Activated B cell treated with CpG ODN at 0.5 μM for 24 hours (primary cell): Measurements from ENCODE around the gene NFIA. TPM values are rescaled to one million over a fixed set of nuclear protein-coding genes. Genes with fewer than 3 reads are reported as not detected.

Experiments
- ATAC-seq: fragments of 200-7000 bp; cut with Tn5 transposase; one replicate; pipeline ENCODE4 v1.10.0; 2021; ENCODE audit warnings: low read depth, mild to moderate bottlenecking, moderate library complexity
- CTCF ChIA-PET: fragments of 350-600 bp; sonication (Branson Sonifier 250); formaldehyde crosslinking; loops from one replicate; lab custom pipeline; 2021; ENCODE audit warnings: antibody characterized with exemption; lab: Charles Lee
- POLR2A ChIA-PET: fragments of 350-600 bp; sonication (Branson Sonifier 250); formaldehyde crosslinking; loops from one replicate; lab custom pipeline; 2021; ENCODE audit warnings: antibody characterized with exemption; lab: Charles Lee
- DNase-seq: peaks from one replicate; pipeline ENCODE4 v3.0.0; 2022
- H3K27ac Mint-ChIP-seq: one replicate; pipeline ENCODE4 v1.8.0; 2020; ENCODE audit warnings: mixed read lengths
- H3K27me3 Mint-ChIP-seq: one replicate; pipeline ENCODE4 v1.8.0; 2021; ENCODE audit warnings: mixed read lengths
- H3K36me3 Mint-ChIP-seq: one replicate; pipeline ENCODE4 v1.8.0; 2021; ENCODE audit warnings: low read depth, mixed read lengths
- H3K4me1 Mint-ChIP-seq: one replicate; pipeline ENCODE4 v1.8.0; 2021; ENCODE audit warnings: mixed read lengths
- H3K4me3 Mint-ChIP-seq: one replicate; pipeline ENCODE4 v1.8.0; 2020; ENCODE audit warnings: mild to moderate bottlenecking, mixed read lengths
- H3K9me3 Mint-ChIP-seq: one replicate; pipeline ENCODE4 v1.8.0; 2020; ENCODE audit warnings: mixed read lengths
- CTCF ChIP-seq: fragments of 200-600 bp; IDR thresholded peaks from one replicate; pipeline ENCODE4 v1.8.0; 2022; ENCODE audit warnings: antibody characterized with exemption, mild to moderate bottlenecking
- intact Hi-C: fragments of 100-400 bp; cut with micrococcal nuclease; formaldehyde crosslinking; loops from one replicate; pipeline ENCODE4 v1.15.1; 2024
- total RNA-seq: library from RNA; stranded (reverse); gene quantifications from 2 replicates; pipeline ENCODE4 v1.2.3, GENCODE V29; 2022

The NFIA gene
- total RNA-seq, 1 donor from 2014 or later: 0.13 TPM

- Mint-ChIP-seq H3K36me3 (no peaks in the 10 kb centered on the region), H3K4me1 (no peaks in the 10 kb centered on the region), H3K9me3 (no peaks in the 10 kb centered on the region), H3K27ac (no peak overlapping the region), H3K27me3 (peaks cover 1% of the 10 kb centered on the region), H3K4me3 (no peak overlapping the region)
- CTCF ChIA-PET: no interaction called here
- DNase-seq (no peak), ATAC-seq (no peak)
- intact Hi-C loops: no loop called here
- TF ChIP-seq CTCF: no peak
- POLR2A ChIA-PET: no interaction called here
Observed at GRCh38 chr1:61393575-61393974, 311.2 kb downstream of the NFIA start.

GRCh38 chr1:61395146-61395800 is 312.9 kb downstream of the NFIA start:
- no peak for DNase-seq

GRCh38 chr1:61397495-61397894 is 315.1 kb downstream of the NFIA start:
- no peak for DNase-seq
- Mint-ChIP-seq H3K4me3 (no peak overlapping the region), H3K4me1 (no peaks in the 10 kb centered on the region), H3K27me3 (peaks cover 8% of the 10 kb centered on the region), H3K9me3 (no peaks in the 10 kb centered on the region), H3K36me3 (no peaks in the 10 kb centered on the region), H3K27ac (no peak overlapping the region)
- TF ChIP-seq CTCF: no peak
- ChIA-PET POLR2A (no interaction called here), CTCF (no interaction called here)
- intact Hi-C loops: no loop called here
- no peak for ATAC-seq

More at GRCh38 chr1:61395146-61395800, 312.9 kb downstream of the NFIA start:
- no peak overlapping the region for H3K27ac Mint-ChIP-seq
- H3K9me3 Mint-ChIP-seq: no peaks in the 10 kb centered on the region
- TF ChIP-seq CTCF: no peak
- intact Hi-C loops: no loop called here
- no peaks in the 10 kb centered on the region for H3K4me1 Mint-ChIP-seq
- ChIA-PET CTCF (no interaction called here), POLR2A (no interaction called here)
- ATAC-seq: no peak
- no peaks in the 10 kb centered on the region for H3K36me3 Mint-ChIP-seq
- no peak overlapping the region for H3K4me3 Mint-ChIP-seq
- H3K27me3 Mint-ChIP-seq: peaks cover 1% of the 10 kb centered on the region

GRCh38 chr1:61397935-61398334 is 315.6 kb downstream of the NFIA start:
- peaks cover 8% of the 10 kb centered on the region for H3K27me3 Mint-ChIP-seq
- no peaks in the 10 kb centered on the region for H3K9me3 Mint-ChIP-seq
- POLR2A ChIA-PET: no interaction called here
- CTCF ChIA-PET: no interaction called here
- H3K36me3 Mint-ChIP-seq: no peaks in the 10 kb centered on the region
- ATAC-seq: no peak
- DNase-seq: no peak
- no peak overlapping the region for H3K27ac Mint-ChIP-seq
- no peaks in the 10 kb centered on the region for H3K4me1 Mint-ChIP-seq
- no peak for TF ChIP-seq CTCF
- H3K4me3 Mint-ChIP-seq: no peak overlapping the region
- intact Hi-C loops: no loop called here

- intact Hi-C loops: no loop called here
- no peaks in the 10 kb centered on the region for H3K36me3 Mint-ChIP-seq
- ATAC-seq (no peak), DNase-seq (no peak)
- H3K27ac Mint-ChIP-seq: no peak overlapping the region
- no peaks in the 10 kb centered on the region for H3K4me1 Mint-ChIP-seq
- TF ChIP-seq CTCF: no peak
- peaks cover 11% of the 10 kb centered on the region for H3K27me3 Mint-ChIP-seq
- ChIA-PET POLR2A (no interaction called here), CTCF (no interaction called here)
- H3K9me3 Mint-ChIP-seq: no peaks in the 10 kb centered on the region
- no peak overlapping the region for H3K4me3 Mint-ChIP-seq
Observed at GRCh38 chr1:61399199-61399598, 316.8 kb downstream of the NFIA start.
